HEK293T (cell line): Measurements from ENCODE around the gene COL20A1.

Source experiments
- ARNT ChIP-seq: fragments of 450-650 bp; IDR thresholded peaks from 2 replicates; pipeline ENCODE4 v1.6.1; 2017; ENCODE audit warnings: mild to moderate bottlenecking
- BHLHE40 ChIP-seq: fragments of 450-650 bp; IDR thresholded peaks from 2 replicates; pipeline ENCODE4 v1.6.1; 2016; ENCODE audit warnings: mild to moderate bottlenecking, moderate library complexity, borderline replicate concordance
- ELF4 ChIP-seq: fragments of 450-650 bp; IDR thresholded peaks from 2 replicates; pipeline ENCODE4 v1.6.1; 2017; ENCODE audit warnings: antibody characterized with exemption
- FOXA1 ChIP-seq: fragments of 450-650 bp; IDR thresholded peaks from 2 replicates; pipeline ENCODE4 v1.6.1; 2016; ENCODE audit warnings: mild to moderate bottlenecking
- FOXK2 ChIP-seq: fragments of 450-650 bp; IDR thresholded peaks from 2 replicates; pipeline ENCODE4 v1.6.1; 2016; ENCODE audit warnings: mild to moderate bottlenecking
- FOXM1 ChIP-seq: fragments of 450-650 bp; IDR thresholded peaks from 2 replicates; pipeline ENCODE4 v1.6.1; 2017; ENCODE audit warnings: mild to moderate bottlenecking, borderline replicate concordance
- SP1 ChIP-seq: fragments of 450-650 bp; IDR thresholded peaks from 2 replicates; pipeline ENCODE4 v1.6.1; 2017
- SUZ12 ChIP-seq: fragments of 450-650 bp; IDR thresholded peaks from 2 replicates; pipeline ENCODE4 v1.6.1; 2016; ENCODE audit warnings: mild to moderate bottlenecking
- TARDBP ChIP-seq: fragments of 450-650 bp; IDR thresholded peaks from 2 replicates; pipeline ENCODE4 v1.6.1; 2016
- ZNF384 ChIP-seq: fragments of 450-650 bp; IDR thresholded peaks from 2 replicates; pipeline ENCODE4 v1.6.1; 2016

DNA sequence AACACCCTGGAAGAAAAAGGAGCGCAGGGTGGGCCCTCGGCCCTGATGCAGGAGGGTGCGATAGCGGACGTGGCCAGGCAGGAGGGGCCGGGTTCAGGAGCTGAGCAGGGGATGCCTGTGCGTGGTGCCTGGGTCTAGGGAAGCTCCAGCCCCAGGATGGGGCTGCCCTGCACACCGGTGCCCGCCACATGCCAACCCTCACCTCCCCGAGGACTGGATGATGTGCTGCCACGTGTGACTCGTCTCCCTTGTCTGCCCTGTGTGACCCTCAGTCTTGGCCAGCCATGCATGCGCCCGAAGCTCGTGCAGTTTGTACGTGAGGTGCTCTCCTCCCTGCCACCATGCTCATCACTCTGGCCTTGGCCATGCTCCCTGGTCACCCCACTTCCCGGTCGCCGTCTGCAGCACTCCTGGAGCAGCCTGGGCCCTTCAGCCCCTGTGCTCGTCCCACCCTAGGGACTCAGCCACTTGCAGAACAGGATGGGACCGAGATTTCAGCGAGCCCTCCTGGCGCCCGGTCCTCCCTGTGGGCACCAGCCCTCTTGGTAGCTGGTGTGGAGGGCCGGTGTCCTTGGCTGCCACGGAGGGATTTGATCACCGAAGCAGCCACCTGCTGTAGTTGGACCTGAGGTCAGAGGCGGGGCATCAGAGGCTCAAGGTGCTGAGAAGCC lies 4.3 kb upstream of the COL20A1 start:
- TF ChIP-seq ZNF384: no peak
- no peak for TF ChIP-seq SP1
- no peak for TF ChIP-seq FOXA1
- no peak for TF ChIP-seq TARDBP
- TF ChIP-seq FOXK2: no peak
- no peak for TF ChIP-seq ELF4
- TF ChIP-seq ARNT: no peak
- TF ChIP-seq SUZ12: no peak
- no peak for TF ChIP-seq BHLHE40
- no peak for TF ChIP-seq FOXM1
